NCI-H345 treated with DMSO at 0.1 percent for 48 hours (cell line): ENCODE measurements around the gene PRPF18.
"Not testable (repeated sequence)": the region's sequence is repeated elsewhere in the genome, so short reads cannot be mapped to it uniquely, and the experiment has no call there.

ENCODE experiments used
- DNase-seq: peaks from one replicate; lab custom pipeline; 2025; ENCODE audit not compliant: unreplicated experiment; lab: John Stamatoyannopoulos, UW

Gene PRPF18, protein sequence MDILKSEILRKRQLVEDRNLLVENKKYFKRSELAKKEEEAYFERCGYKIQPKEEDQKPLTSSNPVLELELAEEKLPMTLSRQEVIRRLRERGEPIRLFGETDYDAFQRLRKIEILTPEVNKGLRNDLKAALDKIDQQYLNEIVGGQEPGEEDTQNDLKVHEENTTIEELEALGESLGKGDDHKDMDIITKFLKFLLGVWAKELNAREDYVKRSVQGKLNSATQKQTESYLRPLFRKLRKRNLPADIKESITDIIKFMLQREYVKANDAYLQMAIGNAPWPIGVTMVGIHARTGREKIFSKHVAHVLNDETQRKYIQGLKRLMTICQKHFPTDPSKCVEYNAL

DNA sequence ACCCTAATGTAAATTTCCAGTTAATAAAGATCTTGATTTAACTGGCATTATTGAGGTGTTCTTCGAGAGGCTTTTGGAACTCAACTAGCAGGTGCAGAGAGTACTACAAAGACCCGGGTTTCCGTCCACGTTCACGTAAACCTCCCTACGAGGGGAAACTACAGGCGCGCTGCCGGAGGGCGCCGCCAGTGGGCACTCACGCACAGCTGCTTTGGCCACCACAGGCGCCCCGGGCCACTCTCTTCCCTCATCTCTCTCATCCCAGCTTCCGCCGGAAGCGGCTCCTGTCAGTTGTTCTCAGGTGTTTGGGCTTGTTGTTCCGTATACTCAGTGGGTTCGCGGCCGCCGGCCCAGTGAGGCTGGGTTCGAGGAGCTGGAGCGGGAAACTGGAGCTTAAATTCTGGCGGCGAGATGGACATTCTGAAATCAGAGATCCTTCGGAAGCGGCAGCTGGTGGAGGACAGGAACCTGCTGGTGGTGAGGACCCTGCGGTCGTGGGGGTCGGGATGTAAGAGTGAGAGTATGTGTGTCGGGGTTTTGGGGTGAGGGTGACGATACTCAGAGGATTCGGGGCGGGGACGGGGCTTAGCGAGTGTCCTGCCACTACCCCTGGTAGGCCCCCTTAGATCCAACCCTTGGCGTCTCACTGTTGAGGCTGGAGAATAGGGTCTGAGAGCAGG, at the start of gene PRPF18:
Gene PRPF18 (plus strand): TSS at position 290 of the 680 bp plus-strand sequence. CDS start 122 bp downstream, at position 412.
- peak; percentile 86 for DNase-seq

DNA sequence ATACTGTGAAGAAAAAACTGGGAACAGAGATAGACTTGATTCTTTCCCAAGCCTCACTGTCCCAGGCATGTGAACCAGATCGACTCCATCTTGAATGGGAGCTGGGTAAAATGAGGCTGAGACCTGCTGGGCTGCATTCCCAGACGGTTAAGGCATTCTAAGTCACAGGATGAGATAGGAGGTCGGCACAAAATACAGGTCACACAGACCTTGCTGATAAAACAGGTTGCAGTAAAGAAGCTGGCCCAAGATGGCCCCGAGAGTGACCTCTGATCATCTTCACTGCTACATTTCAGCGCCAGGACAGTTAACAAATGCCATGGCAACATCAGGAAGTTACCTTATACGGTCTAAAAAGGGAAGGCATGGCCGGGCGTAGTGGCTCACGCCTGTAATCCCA, 48.8 kb upstream of the PRPF18 start:
- DNase-seq: not testable (repeated sequence)

DNA sequence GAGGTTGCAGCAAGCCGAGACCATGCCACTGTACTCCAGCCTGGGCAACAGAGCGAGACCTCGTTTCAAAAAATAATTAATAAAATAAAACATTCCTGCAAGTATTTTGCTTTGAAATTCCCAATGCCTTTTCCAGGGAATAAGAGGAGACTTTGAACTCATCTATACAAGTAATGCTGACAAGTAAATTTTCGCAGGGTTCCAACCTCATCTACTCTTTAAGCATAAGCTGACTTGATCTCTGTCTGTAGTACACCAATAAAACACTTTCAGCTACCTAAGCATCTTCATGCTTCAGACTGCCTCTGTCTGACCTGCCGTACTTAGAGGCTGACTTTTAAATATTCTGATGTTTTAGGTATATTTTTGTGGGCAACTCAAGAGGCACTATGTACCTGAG, 44.2 kb upstream of the PRPF18 start:
- DNase-seq: no peak

DNA sequence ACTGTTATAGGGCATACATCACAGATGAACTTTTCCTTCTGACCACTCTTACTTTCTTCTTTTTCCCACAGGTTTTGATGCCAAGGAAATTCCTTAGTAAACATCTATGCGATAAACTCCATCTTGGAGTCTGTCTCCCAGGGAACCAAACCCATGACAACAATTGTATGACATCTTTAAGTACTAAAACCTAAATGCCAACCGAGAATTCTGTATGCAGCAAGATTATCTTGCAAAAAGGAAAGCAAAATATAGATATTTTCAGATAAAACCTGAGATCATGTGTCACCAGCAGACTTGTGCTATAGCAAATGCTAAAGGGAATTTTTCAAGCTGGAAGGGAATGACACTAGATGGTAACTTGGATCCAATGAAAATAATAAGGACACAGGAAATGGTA, 36.0 kb upstream of the PRPF18 start:
- DNase-seq: no peak

DNA sequence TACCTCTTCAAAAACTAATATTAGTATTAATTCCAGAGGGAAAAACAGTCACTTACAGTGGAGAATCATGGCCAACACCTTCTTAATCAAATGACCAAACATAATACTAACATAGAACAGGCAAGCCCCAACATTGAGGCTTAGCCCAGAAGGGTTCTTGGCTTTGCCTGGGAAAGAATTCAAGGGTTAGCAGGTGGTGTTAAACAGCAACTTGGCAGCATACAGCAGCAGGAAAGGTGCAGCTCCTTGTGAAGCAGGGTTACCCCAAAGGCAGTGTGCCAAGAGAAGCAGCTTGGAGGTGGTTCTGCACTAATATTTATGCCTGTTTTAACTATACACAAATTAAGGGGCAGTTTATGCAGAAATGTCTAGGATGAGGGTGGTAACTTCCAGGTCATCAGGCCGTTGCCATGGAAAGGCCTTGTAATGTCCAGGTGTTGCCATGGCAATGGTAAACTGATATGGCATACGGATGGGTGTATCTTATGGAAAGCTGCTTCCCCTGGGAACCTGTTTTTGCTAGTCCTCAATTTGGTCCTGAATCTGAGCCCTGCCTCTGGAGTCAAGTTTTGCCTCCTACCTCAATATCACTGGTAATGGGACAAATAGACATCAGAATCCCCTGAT, 30.8 kb upstream of the PRPF18 start:
- no peak for DNase-seq

DNA sequence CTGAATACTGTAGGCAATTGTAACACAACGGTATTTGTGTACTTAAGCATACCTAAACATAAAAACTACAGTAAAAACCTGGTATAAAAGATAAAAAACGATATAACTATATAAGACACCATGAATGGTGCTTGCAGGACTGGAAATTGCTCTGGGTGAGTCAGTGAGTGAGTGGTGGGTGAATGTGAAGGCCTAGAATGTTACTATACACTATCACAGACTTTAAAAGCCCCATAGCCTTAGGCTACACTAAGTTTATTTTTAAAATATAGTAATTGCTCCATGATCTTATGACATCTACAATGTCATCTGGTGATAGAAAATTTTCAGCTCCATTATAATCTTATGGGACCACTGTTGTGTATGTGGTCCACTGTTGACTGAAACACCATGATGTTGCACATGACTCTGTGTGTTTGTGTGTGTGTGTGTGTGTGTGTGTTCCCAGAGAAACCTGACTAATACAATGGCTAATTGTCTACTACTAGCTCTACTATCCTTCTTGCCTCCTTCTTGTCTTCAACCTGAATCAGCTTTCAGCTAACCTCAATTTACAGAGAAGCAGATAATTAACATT, 27.6 kb upstream of the PRPF18 start:
- no peak for DNase-seq

DNA sequence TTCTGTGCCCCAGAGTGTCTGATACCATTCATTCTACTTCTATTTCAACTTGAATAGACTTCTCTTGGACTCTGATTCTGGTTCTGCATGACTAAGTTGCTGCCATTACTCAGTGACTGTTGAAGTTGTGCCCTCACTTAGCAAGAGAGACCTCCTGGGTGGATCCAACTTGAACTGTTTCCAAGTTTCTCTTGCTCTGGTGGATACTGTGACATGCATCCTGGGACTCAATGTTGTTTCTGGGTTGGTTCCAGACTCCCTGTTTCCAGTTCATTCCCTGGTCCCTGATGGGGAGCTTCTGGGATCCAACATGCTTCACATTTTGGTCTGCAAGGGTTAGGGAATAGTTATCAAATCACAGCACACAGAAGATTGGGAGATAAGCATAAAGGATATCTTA, 26.2 kb upstream of the PRPF18 start:
- no peak for DNase-seq

DNA sequence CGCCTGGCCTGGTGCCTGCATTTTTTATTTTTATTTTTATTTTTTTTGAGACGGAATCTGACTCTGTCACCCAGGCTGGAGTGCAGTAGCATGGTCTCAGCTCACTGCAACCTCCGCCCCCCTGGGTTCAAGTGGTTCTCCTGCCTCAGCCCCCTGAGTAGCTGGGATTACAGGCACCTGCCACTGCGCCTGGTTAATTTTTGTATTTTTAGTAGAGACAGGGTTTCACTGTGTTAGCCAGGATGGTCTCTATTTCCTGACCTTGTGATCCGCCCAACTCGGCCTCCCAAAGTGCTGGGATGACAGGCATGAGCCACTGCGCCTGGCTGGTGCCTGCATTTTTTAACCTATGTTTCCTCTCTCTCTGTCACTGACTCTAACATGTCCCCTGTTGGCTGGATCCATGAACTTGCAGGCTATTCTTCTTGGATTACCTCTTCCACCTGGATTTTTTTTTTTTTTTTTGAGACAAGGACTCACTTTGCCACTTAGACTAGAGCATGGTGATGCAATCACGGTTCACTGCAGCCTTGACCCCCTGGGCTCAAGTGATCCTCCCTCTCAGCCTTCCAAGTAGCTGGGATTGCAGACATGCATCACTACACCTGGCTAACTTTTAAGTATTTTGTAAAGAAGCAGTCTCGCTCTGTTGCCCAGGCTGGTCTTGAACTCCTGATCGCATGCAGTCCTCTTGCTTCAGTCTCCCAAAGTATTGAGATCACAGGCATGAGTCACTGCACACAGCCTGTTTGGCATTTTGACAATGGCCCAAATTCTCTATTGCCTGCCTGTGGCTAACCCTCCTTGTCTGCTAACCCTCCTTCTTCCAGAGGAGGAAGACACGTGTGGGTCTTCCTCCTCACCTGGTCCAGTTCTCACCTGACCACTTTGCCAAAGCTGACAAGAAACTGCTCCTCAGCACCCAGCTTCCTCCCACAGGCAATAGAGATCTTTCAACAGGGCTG, 23.0 kb upstream of the PRPF18 start:
- DNase-seq: no peak

DNA sequence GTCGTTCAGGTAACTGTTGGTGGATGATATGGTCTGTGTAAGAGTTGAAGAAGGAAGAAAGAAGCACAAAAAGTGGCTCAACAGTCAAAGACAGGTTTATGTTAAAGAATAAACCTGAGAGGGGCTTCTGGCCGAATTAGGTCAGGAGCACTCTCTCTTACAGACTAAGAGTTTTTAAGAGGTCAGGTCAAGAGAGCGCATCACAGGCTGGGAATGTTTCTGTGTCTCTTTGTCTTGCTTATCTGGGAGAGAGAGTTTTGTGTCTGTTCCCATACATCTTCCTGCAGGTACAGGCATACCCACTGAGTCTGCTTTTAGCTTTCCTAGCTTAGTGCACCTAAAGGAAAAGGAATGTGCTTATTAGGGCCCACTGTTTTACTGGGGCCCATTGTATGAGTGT, 22.2 kb upstream of the PRPF18 start:
- no peak for DNase-seq

DNA sequence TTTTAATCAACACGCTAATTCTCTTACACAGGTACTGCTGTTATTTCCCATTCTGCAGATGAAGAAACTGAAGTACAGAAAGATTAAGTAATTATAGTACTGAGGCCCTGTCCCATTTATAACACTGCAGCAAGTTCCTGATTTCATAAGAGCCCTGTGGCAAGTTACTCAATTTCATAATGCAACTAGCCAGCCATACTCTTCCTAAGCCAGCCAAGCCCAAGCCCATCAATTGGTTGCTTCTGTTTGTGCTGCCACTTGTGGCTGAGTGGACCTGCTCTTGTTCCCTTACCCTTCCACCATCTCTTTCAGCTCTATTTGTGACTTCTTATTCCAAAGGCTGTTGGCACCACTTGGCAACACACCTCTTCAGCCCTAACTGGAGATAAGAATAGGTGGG, 19.7 kb upstream of the PRPF18 start:
- no peak for DNase-seq

DNA sequence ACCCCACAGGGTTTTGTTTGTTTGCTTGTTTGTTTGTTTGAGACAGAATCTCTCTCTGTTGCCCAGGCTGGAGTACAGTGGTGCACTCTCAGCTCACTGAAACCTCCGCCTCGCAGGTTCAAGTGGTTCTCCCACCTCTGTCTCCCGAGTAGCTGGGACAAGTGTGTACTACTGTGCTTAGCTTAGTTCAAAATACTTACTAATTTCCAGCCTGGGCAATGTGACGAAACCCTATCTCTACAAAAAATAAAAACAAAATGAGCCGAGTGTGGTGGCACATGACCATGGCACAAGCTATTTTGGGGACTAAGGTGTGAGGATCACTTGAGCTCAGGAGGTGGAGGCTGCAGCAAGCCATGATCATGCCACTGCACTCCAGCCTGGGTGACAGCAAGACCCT, 15.2 kb upstream of the PRPF18 start:
- no peak for DNase-seq

DNA sequence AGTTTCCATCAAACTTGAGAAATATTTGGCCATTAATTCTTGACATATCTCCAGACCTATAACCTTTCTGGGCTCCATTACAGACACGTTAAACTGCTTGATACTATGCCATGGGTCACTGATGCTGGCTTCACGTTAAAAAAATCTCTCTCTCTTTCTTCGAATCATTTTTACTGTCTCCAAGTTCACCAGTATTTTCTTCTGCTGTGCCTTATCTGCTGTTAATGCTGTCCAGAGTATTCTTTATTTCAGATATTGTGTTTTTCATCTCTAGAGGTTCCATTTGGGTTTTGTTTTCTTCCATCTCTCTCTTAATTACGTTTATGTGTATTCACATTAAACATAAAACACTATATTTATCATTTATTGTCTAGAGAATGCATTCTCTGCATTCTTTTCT, 12.8 kb upstream of the PRPF18 start:
- no peak for DNase-seq

DNA sequence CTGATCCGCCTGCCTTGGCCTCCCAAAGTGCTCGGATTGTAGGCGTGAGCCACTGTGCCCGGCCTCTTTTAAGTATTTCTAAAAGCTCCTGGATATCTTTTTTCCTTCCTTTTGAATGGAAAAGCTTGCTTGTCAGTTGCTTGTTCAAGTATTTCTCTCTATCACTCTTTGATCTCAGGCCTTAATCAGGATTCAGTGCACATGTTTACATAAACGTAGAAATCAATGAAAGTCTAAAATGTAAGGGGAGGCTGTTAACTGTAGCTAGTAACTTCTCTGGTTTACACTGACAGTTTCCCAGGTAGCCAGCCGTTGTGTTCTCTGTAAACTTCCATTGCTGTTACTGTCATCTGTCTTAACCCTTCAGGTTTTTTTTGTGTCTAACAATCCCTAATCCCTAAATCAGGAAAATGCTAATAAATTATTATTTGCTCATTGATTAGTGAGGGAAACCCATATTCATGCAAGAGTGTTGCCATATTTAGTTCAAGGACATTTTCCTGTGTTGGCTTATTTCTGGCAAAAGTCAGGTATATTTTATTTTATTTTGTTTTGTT, 1.5 kb upstream of the PRPF18 start:
- DNase-seq: no peak

DNA sequence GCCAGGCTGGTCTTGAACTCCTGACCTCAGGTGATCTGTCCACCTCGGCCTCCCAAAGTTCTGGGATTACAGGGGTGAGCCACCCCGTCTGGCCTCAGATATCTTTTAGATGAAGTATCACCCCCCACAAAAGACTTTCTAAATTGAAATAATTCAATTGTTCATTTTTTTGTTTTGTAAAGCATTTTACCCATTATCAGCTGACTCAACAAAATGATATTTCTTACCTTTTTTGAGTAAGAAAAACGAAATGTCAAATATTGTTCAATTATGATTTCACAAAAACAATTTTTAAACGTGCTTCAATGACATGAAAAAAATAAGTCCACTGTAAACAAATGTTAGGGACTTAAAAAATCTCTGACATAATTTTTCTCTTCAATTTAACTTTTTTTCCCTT, 822 bp upstream of the PRPF18 start:
- no peak for DNase-seq

DNA sequence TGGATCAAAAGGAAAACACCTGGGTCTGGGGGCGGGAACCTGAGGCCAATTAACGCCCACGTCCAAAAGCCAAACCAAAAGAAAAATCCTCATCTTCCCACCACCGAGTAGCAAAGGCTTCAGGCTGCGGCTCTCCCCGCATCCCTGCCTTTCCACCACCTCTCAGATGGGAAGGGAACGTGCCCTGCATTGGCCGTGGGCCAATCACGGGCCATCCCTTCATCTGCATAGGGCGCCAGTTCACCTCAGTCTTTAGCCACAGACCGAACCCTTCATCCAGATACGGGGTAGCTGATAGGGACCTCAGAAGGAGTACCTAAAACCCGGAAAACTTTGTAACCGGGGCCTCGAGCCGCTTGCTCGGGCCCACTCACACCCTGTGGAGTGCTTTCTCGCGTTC, 626 bp downstream of the PRPF18 start:
- DNase-seq: no peak

DNA sequence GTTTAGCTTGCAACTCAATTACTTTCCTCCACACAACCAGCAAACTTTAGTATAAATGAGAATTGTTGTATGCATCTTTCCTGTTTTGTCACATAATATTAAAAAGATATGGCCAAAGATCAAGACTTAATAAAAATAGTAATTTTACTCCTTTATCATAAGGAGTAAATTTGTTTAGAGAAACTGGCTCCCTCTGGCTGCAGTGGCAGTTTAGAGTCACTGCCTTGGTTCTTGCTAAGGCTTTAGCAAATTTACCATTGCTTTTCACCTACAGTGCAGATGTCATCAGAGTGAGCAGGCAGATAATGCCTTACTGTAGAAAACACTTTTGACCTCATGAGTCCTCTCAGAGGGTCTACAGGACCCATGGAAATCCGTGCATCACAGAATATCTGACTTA, 2.6 kb downstream of the PRPF18 start:
- no peak for DNase-seq

DNA sequence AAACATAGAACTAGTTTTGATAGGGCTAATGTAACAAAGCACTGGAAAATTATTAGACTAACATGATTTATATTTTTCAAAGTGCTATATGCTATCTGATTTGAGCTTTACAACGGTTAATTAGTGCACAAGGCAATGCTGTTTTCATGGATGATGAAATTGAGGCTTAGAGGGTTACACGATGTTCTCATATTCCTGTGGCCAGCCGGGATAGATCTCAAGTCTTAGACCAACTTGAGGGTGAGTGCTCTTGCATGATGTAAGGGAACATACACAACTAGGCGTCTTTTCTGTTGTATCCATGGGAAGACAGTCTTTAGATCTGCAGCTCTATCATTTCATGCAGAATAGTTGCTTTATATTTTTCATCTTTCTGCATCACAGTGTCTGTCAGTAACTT, 4.1 kb downstream of the PRPF18 start:
- no peak for DNase-seq

DNA sequence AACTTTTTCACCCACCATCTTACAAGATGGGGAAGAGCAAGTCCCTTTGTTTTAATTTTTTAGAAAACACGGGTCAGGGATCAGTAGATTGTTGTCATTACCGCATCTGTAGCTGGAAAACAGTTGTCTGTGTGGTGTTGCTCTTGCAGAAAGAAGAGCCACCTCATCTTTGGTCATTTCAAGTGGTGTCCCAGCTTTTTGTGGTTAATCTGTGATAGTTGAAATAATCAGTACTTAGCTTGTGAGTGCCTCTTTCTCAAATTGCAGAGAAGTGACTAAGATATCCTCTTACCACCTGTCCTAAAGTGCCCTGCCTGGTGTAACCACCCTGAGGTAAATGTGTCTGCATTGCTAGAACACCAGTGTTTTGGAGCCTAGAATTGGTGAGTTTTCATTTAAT, 5.5 kb downstream of the PRPF18 start:
- DNase-seq: no peak

DNA sequence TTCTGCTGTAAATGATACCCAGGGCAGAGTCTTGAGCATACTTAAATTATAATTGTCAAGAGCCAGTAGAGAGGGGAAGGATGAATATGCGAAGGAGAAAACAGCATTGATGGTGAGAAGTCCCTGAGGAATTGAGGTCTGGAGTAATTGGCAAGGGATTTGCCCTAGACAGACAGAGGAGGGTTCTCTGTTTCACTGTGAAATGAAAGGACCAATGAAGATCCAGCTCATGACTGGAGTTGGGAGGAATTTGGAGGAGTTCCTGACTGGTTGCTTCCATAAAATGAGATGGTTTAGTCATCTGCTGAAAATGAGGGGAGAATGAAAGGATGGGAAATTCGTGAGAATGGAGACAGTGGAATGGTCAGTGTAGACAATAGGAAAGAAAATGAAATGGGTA, 6.8 kb downstream of the PRPF18 start:
- DNase-seq: no peak

DNA sequence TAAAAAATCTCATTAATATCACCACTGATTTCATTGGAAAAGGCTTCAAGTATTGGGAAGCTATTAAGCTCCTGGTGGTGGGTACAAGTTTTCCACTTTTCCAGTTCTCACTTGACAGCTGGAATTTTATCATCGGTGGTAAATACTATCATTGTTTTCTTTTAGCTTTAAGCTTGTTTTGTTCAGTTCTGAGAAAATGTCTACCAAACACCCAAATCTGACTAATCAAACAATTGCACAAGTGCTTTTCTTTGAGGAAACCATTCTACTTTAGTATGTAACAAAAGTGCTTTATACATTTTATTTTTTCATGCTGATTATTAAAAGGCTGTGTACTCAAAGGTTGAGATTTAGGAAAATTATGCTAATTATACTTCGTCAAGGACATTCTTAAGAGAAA, 7.9 kb downstream of the PRPF18 start:
- no peak for DNase-seq

DNA sequence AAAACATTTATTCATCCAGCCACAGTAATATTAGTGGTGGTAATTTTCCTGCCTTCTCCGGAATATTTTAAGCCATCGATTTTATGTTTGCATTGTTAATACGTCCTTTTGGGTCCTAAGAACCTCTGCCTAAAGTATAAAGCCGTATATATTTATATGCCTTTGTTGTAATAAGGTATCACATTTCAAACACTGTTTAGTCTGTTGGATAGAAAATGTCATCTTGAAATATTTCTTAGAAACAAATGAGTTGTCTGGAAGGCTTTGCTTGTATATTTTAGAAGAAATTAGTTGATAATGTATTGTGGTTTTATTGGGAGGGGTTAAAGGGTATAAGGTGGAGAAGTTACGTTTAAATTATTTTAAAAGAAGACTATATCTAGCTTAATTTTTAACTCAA, 11.1 kb downstream of the PRPF18 start:
- no peak for DNase-seq
